HG02981 (cell line): Measurements from ENCODE around the gene CCDC183.
"Not testable (repeated sequence)": the region's sequence is repeated elsewhere in the genome, so short reads cannot be mapped to it uniquely, and the experiment has no call there.

Experiments
- ATAC-seq: cut with Tn5 transposase; IDR thresholded peaks from one replicate; pipeline ENCODE4 v1.9.1; 2021; ENCODE audit warnings: mild to moderate bottlenecking, moderate library complexity; ENCODE audit not compliant: unreplicated experiment

CCDC183 gene

GRCh38 chr9:136799079-136799853, 3.1 kb downstream of the CCDC183 start:
- no peak for ATAC-seq

- ATAC-seq: no peak
These were observed 3.9 kb downstream of the CCDC183 start for GRCh38 chr9:136799854-136800657.

- no peak for ATAC-seq
These were observed 6.2 kb downstream of the CCDC183 start for GRCh38 chr9:136802321-136802720.

- not testable (repeated sequence) for ATAC-seq
These were observed 6.9 kb downstream of the CCDC183 start for GRCh38 chr9:136803009-136803550.

- no peak for ATAC-seq
These were observed 7.7 kb downstream of the CCDC183 start for GRCh38 chr9:136803551-136804508.

- no peak for ATAC-seq
These were observed 8.5 kb downstream of the CCDC183 start for GRCh38 chr9:136804509-136805206.

GRCh38 chr9:136805207-136805740, 9.1 kb downstream of the CCDC183 start:
- ATAC-seq: no peak

GRCh38 chr9:136806067-136806466, 9.9 kb downstream of the CCDC183 start:
- no peak for ATAC-seq

GRCh38 chr9:136806631-136807201, 10.6 kb downstream of the CCDC183 start:
- ATAC-seq: no peak

GRCh38 chr9:136807281-136808074, 11.3 kb downstream of the CCDC183 start, which contains the start of gene RABL6:
RABL6 (plus strand) TSS chr9:136807948; CDS start chr9:136808197, 249 bp downstream.
- ATAC-seq: peak; percentile 62

- peak; percentile 30 for ATAC-seq
These were observed 12.1 kb downstream of the CCDC183 start for GRCh38 chr9:136808075-136808805.

- no peak for ATAC-seq
These were observed 12.6 kb downstream of the CCDC183 start for GRCh38 chr9:136808806-136809158.

GRCh38 chr9:136814725-136815421, 18.7 kb downstream of the CCDC183 start:
- ATAC-seq: no peak

GRCh38 chr9:136815422-136815782, 19.3 kb downstream of the CCDC183 start:
- ATAC-seq: no peak

GRCh38 chr9:136820971-136821825, 25.1 kb downstream of the CCDC183 start:
- no peak for ATAC-seq

- ATAC-seq: no peak
These were observed 25.8 kb downstream of the CCDC183 start for GRCh38 chr9:136821826-136822544.
